K562 (cell line): ENCODE results near the gene LRRC19. TPM values are rescaled to one million over a fixed set of nuclear protein-coding genes. Genes with fewer than 3 reads are reported as not detected.

Source experiments
- BMI1 ChIP-seq: fragments of 150-350 bp; IDR thresholded peaks from 2 replicates; pipeline ENCODE4 v1.6.1; 2014; ENCODE audit warnings: low read length
- BRD4 ChIP-seq: fragments of 200-600 bp; sonication (generic); IDR thresholded peaks from 2 replicates; pipeline ENCODE4 v1.6.1; 2017; ENCODE audit warnings: inconsistent platforms
- CSDE1 ChIP-seq, 2 experiments: fragments of 450-650 bp; IDR thresholded peaks; 2 replicates each; pipeline ENCODE4 v1.6.1; 2016; ENCODE audit warnings: mild to moderate bottlenecking in 1 of 2
- GABPB1 ChIP-seq: sonication (generic); formaldehyde crosslinking; IDR thresholded peaks from 2 replicates; pipeline ENCODE4 v1.8.0; 2022; ENCODE audit warnings: mild to moderate bottlenecking, missing genetic modification reagents
- HCFC1 ChIP-seq: IDR thresholded peaks from 2 replicates; pipeline ENCODE4 v1.6.1; 2012; ENCODE audit warnings: low read depth, low read length, improper control_type of control experiment
- HDAC6 ChIP-seq: IDR thresholded peaks from 2 replicates; pipeline ENCODE4 v1.6.1; 2012; ENCODE audit warnings: low read depth, mild to moderate bottlenecking, control low read depth, inconsistent platforms, low read length, moderate library complexity
- NFATC3 ChIP-seq: fragments of 450-650 bp; IDR thresholded peaks from 2 replicates; pipeline ENCODE4 v1.6.1; 2017; ENCODE audit warnings: mild to moderate bottlenecking
- NFIC ChIP-seq: fragments of 450-650 bp; IDR thresholded peaks from 2 replicates; pipeline ENCODE4 v1.6.1; 2017; ENCODE audit warnings: mild to moderate bottlenecking, inconsistent platforms
- NRF1 ChIP-seq, 2 experiments: fragments of 450-650 bp; IDR thresholded peaks in 1 of 2; conservative IDR thresholded peaks in 1 of 2; 2 replicates each; pipeline ENCODE4 v1.6.1; 2014; ENCODE audit warnings: mild to moderate bottlenecking in 2 of 2
- SRF ChIP-seq, 2 experiments: fragments of 250-450, 450-650 bp in 1 of 2; sonication (Bioruptor Pico) in 1 of 2; sonication (generic) in 1 of 2; formaldehyde crosslinking; IDR thresholded peaks; 2 replicates each; pipeline versions ENCODE4 v1.5.0 to v1.5.1; 2020 to 2022; ENCODE audit warnings: mild to moderate bottlenecking in 1 of 2, missing genetic modification reagents in 1 of 2
- ZBTB1 ChIP-seq: sonication (generic); formaldehyde crosslinking; IDR thresholded peaks from 2 replicates; pipeline ENCODE4 v1.8.1; 2023; ENCODE audit warnings: missing genetic modification reagents, low read depth, mild to moderate bottlenecking, borderline replicate concordance
- ZNF174 ChIP-seq: fragments of 250-450 bp; sonication (Bioruptor Pico); IDR thresholded peaks from 2 replicates; pipeline ENCODE4 v1.4.0; 2020; ENCODE audit warnings: mild to moderate bottlenecking
- ZNF212 ChIP-seq: fragments of 450-650 bp; formaldehyde crosslinking; IDR thresholded peaks from 2 replicates; pipeline ENCODE4 v1.4.0; 2020; ENCODE audit warnings: mild to moderate bottlenecking
- polyA plus RNA-seq, 8 experiments: library from polyadenylated mRNA; depleted of rRNA in 4 of 8; stranded (reverse) in 5 of 8; unstranded in 3 of 8; fragments of >200 nt; fragmentation: Nextera tagmentation in 2 of 8; fragmentation: Illumina TruSeq in 1 of 8; extraction: Ambion mirVana in 2 of 8; extraction: Trizol in 1 of 8; gene quantifications; 2 replicates each; pipeline versions ENCODE4 v1.2.1 to v1.2.3, GENCODE V29; 2011 to 2014; ENCODE audit warnings: inconsistent platforms in 1 of 8, missing spikeins in 1 of 8
- total RNA-seq, 7 experiments: library from RNA; depleted of rRNA in 6 of 7; stranded (reverse); fragments of >200 nt in 6 of 7; fragmentation: Illumina TruSeq in 2 of 7; extraction: Trizol in 2 of 7; gene quantifications; 2 replicates each; pipeline versions ENCODE4 v1.2.1 to v1.2.3, GENCODE V29; 2011 to 2021; ENCODE audit warnings: low replicate concordance in 1 of 7
- TF ChIP-seq, protein P1 (sequence below): IDR thresholded peaks from 3 replicates; pipeline ENCODE4 v1.6.1; 2011; ENCODE audit warnings: borderline replicate concordance, mild to moderate bottlenecking; ENCODE audit not compliant: insufficient read length, insufficient read depth
- TF ChIP-seq, protein P2 (sequence below): fragments of 250-450 bp; sonication (Bioruptor Pico); IDR thresholded peaks from 2 replicates; pipeline ENCODE4 v1.8.0; 2022; ENCODE audit warnings: inconsistent platforms, mild to moderate bottlenecking, moderate library complexity, borderline replicate concordance
- TF ChIP-seq, protein P3 (sequence below), 2 experiments: fragments of 450-650 bp in 1 of 2; IDR thresholded peaks; 2 replicates each; pipeline ENCODE4 v1.6.1; 2011 to 2017; ENCODE audit warnings: low read depth in 2 of 2, antibody characterized with exemption in 1 of 2, borderline replicate concordance in 1 of 2, low read length in 1 of 2, mild to moderate bottlenecking in 1 of 2, mixed read lengths in 1 of 2; ENCODE audit not compliant: control insufficient read depth in 1 of 2
- TF ChIP-seq, protein P4 (sequence below): fragments of 250-450 bp; sonication (Bioruptor Pico); IDR thresholded peaks from 2 replicates; pipeline ENCODE4 v1.8.0; 2022; ENCODE audit warnings: inconsistent platforms
- TF ChIP-seq, protein P5 (sequence below): fragments of 450-650 bp; formaldehyde crosslinking; IDR thresholded peaks from 2 replicates; pipeline ENCODE4 v1.4.0; 2020; ENCODE audit warnings: mild to moderate bottlenecking, moderate library complexity

The LRRC19 gene
- total and polyA plus RNA-seq, 9 of the 15 experiments (the other 6 are each of a cell fraction or from before 2014, with no cell fraction given): not detected

DNA sequence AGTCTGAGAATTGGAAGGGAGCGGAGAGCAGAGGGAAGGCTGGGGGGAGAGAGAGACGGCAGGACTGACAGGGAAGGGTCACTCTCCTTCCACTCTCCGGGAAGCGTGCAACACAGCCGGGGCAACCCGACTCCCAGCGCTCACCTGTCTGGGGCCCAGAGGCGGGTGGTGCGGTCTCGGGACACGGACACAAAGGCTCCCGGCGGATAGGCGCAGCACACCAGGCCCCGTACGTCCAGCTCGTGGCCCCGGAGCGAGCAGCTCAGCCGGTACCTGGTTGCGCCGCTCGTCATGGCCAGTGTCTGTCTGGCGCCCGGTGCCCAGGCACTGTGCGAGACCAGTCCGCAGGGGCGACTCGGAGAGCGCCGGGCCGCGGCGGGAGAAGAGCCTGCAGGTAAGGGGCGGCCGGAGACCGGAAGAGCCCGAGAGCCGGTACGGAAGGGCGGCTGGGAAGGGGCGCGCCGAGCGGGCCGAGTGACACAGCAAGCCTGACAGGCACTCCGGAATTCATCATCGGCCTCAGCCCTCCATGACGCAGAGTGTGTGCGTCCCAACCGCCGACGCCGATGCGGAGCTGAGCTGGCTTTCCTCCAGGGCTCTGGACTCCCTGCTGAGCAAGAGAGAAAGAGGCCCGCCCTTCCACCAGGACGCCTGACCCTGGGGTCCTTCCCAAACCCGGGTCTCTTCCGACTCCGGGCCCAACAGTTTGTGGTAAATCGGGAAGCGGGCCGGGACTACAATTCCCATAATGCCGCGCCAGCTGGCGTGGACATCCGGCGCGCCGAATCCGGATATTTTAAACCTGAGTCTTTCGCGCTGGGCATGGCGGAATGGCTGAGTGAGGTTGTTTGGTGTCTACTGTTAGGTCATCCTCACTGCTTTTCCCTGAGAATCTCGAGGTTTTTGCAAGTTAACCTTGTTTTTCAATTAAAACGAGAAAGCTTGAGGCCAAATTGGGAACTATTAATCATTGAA, 58.4 kb downstream of the LRRC19 start, which contains the start of gene PLAA (continued):
- TF ChIP-seq, protein P1, sequence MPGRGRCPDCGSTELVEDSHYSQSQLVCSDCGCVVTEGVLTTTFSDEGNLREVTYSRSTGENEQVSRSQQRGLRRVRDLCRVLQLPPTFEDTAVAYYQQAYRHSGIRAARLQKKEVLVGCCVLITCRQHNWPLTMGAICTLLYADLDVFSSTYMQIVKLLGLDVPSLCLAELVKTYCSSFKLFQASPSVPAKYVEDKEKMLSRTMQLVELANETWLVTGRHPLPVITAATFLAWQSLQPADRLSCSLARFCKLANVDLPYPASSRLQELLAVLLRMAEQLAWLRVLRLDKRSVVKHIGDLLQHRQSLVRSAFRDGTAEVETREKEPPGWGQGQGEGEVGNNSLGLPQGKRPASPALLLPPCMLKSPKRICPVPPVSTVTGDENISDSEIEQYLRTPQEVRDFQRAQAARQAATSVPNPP: no peak
- TF ChIP-seq ZNF212 (CRISPR knock-in tag): no peak
- TF ChIP-seq NFATC3: no peak
- TF ChIP-seq, protein P2, sequence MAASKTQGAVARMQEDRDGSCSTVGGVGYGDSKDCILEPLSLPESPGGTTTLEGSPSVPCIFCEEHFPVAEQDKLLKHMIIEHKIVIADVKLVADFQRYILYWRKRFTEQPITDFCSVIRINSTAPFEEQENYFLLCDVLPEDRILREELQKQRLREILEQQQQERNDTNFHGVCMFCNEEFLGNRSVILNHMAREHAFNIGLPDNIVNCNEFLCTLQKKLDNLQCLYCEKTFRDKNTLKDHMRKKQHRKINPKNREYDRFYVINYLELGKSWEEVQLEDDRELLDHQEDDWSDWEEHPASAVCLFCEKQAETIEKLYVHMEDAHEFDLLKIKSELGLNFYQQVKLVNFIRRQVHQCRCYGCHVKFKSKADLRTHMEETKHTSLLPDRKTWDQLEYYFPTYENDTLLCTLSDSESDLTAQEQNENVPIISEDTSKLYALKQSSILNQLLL: no peak
- TF ChIP-seq, protein P3, sequence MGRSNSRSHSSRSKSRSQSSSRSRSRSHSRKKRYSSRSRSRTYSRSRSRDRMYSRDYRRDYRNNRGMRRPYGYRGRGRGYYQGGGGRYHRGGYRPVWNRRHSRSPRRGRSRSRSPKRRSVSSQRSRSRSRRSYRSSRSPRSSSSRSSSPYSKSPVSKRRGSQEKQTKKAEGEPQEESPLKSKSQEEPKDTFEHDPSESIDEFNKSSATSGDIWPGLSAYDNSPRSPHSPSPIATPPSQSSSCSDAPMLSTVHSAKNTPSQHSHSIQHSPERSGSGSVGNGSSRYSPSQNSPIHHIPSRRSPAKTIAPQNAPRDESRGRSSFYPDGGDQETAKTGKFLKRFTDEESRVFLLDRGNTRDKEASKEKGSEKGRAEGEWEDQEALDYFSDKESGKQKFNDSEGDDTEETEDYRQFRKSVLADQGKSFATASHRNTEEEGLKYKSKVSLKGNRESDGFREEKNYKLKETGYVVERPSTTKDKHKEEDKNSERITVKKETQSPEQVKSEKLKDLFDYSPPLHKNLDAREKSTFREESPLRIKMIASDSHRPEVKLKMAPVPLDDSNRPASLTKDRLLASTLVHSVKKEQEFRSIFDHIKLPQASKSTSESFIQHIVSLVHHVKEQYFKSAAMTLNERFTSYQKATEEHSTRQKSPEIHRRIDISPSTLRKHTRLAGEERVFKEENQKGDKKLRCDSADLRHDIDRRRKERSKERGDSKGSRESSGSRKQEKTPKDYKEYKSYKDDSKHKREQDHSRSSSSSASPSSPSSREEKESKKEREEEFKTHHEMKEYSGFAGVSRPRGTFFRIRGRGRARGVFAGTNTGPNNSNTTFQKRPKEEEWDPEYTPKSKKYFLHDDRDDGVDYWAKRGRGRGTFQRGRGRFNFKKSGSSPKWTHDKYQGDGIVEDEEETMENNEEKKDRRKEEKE (IDR thresholded peaks at IDR 0.05; ENCODE audit: borderline replicate concordance in 1 of 2, control insufficient read depth in 1 of 2, low read depth in 2 of 2, low read length in 1 of 2): no peak
- TF ChIP-seq, protein P4, sequence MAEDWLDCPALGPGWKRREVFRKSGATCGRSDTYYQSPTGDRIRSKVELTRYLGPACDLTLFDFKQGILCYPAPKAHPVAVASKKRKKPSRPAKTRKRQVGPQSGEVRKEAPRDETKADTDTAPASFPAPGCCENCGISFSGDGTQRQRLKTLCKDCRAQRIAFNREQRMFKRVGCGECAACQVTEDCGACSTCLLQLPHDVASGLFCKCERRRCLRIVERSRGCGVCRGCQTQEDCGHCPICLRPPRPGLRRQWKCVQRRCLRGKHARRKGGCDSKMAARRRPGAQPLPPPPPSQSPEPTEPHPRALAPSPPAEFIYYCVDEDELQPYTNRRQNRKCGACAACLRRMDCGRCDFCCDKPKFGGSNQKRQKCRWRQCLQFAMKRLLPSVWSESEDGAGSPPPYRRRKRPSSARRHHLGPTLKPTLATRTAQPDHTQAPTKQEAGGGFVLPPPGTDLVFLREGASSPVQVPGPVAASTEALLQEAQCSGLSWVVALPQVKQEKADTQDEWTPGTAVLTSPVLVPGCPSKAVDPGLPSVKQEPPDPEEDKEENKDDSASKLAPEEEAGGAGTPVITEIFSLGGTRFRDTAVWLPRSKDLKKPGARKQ (CRISPR knock-in tag): no peak
- TF ChIP-seq BRD4: no peak
- TF ChIP-seq, protein P5, sequence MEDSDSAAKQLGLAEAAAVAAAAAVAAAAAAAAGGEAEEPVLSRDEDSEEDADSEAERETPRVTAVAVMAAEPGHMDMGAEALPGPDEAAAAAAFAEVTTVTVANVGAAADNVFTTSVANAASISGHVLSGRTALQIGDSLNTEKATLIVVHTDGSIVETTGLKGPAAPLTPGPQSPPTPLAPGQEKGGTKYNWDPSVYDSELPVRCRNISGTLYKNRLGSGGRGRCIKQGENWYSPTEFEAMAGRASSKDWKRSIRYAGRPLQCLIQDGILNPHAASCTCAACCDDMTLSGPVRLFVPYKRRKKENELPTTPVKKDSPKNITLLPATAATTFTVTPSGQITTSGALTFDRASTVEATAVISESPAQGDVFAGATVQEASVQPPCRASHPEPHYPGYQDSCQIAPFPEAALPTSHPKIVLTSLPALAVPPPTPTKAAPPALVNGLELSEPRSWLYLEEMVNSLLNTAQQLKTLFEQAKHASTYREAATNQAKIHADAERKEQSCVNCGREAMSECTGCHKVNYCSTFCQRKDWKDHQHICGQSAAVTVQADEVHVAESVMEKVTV (CRISPR knock-in tag): no peak
- TF ChIP-seq GABPB1 (CRISPR knock-in tag): peak; percentile 90
- TF ChIP-seq ZNF174 (CRISPR knock-in tag): no peak
- TF ChIP-seq CSDE1 (IDR thresholded peaks at IDR 0.05): peak in 1 of 2 experiments; percentile 70; a peak in 2 of 4 replicates
- TF ChIP-seq HCFC1: peak; percentile 82
- TF ChIP-seq NRF1 (conservative IDR thresholded peaks at IDR 0.05 in 1 of 2, IDR thresholded peaks at IDR 0.05 in 1 of 2): peak; percentile 59 to 61
- TF ChIP-seq ZBTB1 (CRISPR knock-in tag): no peak
- TF ChIP-seq BMI1: no peak
- TF ChIP-seq SRF (CRISPR knock-in tag; IDR thresholded peaks at IDR 0.05): peak in 1 of 2 experiments; percentile 16; a peak in 1 of 4 replicates
- no peak for TF ChIP-seq HDAC6
- peak; percentile 66 for TF ChIP-seq NFIC
